GOT3 (cell line): ENCODE measurements around the gene FHL5.
"Not testable (repeated sequence)": the region's sequence is repeated elsewhere in the genome, so short reads cannot be mapped to it uniquely, and the experiment has no call there.

Experiments
- DNase-seq: peaks from one replicate; lab custom pipeline; 2025; ENCODE audit warnings: mixed read lengths; lab: John Stamatoyannopoulos, UW

The FHL5 gene, protein sequence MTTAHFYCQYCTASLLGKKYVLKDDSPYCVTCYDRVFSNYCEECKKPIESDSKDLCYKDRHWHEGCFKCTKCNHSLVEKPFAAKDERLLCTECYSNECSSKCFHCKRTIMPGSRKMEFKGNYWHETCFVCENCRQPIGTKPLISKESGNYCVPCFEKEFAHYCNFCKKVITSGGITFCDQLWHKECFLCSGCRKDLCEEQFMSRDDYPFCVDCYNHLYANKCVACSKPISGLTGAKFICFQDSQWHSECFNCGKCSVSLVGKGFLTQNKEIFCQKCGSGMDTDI

DNA sequence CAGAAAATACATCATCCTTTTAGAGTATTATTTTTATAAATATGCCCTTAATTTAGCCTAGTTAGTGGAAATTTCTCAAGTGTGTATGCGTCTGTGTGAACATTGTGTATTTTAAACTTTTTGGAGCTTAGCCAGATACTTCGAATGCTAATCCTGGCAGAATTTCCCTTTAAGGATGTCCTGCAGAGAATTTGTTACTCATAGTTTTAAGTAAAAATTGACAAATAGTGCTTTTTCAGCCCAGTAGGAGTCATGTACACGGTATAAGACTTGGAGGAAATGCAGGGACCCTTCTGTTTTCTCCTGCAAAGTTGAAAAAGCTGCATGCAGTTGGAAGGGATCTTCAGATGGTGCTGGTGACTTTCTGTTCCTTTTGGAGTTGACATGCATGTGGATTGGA is at the start of gene FHL5:
FHL5 (plus strand) TSS at position 243 of the 400 bp plus-strand sequence. CDS start 40,486 bp downstream, outside the sequence.
- DNase-seq: no peak

DNA sequence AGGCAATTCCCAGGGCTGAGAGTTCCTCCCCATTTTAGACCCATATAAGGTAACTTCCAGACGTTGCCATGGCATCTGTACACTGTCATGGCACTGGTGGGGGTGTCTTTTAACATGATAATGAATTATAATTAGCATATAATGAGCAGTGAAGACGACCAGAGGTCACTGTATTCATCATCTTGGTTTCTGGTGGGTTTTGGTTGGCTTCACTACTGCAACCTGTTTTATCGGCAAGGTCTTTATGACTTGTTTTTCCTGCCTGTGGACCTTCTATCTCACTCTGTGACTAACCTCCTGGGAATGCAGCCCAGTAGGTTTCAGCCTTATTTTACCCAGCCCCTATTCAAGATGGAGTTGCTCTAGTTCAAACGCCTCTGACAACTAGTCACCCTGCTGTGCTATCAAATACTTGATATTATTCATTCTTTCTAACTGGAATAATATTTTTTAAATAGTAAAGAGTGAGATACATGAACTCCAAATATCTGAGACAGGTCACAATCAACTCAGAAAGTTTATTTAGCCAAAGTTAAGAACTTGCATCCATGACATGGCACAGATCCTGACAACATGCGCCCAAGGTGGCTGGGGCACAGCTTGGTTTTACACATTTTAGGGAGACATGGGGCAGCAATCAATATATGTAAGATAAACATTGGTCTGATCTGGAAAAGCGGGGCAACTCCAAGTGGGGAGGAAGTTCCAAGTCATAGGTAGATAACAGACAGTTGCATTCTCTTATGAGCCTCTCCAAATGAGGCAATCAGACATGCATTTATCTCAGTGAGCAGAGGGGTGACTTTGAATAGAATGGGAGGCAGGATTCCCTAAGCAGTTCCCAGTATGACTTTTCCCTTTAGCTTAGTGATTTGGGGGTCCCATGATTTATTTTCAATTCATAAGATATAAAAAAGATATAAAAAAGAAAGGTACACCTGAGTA is 42.5 kb upstream of the FHL5 start:
- no peak for DNase-seq

DNA sequence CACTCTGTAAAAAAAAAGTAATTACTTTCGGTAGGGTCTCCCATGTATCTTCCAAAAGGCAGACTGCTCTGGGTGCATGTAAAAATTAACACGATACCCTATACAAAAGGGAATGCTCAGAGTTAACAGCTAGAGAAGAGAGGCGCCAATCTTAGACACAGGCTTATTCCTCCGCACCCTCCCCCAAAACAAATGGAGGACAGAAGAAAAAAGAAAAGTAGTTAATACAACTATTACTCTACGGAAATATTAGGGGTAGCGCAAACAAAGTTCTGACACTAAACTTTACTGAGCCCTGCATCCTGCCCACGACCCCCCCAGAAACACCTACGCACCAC is 41.7 kb upstream of the FHL5 start:
- DNase-seq: no peak

DNA sequence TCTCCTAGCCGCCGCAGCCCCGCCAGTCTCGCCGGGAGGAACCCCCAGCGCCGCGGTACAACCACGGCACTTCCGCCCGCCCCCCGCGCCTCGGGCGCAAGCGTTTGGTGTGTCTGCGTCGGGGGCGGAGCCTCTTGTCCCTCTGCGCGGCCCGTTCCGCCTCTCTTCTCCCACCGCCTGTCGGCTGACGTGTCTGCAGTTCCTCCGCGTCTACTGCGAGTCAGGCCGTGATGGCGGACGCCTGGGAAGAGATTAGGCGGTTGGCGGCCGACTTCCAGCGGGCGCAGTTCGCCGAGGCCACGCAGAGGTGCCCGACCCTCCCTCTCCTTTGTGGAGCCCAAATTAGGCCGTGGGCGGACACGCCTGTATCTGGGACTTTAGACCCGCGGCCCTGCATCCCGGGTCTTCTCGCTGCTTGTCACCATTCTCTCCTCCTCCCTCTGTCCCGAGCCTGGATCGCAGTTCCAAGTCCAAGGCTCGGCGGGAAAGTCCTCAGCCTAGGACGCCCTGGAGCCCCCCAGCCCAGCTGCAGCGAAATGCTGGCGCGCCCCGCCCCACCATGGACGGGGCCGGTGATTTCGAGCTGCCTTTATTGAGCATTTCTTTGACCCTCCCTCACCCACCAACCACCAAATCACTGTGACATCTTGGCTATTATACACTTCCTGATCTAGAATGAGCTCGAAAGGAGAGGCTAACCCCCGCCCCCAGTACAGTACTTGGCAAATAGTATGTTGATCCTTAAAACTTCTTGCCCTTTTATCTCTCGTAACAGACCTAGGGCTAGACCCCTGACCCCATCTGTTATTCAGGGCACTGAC is 41.1 kb upstream of the FHL5 start, which contains the start of gene UFL1:
UFL1 (plus strand) TSS at position 163 of the 821 bp plus-strand sequence; CDS start at position 231, 68 bp downstream.
- DNase-seq: peak; percentile 55

DNA sequence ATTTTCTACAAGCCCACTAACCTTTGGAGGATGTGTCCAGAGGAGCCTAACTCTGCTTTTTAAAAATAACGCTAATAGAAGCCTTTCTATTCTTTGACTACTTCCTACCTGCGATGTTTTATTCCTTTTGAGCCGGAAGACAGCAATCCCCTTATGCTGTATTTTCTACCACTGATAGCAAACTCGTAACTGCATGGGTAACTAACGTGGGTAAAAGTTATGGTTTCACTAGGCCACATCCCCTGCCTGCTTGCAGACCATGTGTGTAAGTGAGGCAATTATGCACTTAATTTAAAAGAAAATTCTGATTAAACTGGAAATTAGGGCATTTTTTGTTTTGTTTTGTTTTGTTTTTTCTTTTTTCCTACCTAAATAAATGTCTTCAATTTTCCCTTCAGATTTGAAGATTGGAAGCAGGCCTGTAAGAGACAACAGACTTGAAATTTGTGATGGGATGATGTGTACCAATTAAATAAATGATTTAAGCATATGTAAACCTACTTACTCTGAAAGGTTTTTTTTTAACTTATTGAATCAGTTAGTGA is 40.4 kb upstream of the FHL5 start:
- DNase-seq: no peak

DNA sequence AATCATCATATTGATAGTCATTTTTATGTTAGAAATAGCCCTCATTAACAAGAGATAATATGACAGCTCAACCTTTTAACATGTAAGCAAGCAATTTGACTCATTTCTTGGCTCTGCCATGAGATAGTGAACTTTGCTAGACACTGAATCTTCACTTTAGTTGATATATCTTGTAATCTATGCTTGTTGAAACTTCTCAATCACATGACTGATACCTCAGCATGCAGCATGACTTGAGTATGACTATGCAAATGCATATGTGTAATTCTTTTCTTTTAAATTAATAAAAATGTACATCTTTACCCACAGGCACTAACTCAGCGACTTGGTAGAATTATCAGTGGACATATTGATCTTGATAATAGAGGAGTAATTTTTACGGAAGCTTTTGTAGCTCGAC is 34.7 kb upstream of the FHL5 start:
- no peak for DNase-seq

DNA sequence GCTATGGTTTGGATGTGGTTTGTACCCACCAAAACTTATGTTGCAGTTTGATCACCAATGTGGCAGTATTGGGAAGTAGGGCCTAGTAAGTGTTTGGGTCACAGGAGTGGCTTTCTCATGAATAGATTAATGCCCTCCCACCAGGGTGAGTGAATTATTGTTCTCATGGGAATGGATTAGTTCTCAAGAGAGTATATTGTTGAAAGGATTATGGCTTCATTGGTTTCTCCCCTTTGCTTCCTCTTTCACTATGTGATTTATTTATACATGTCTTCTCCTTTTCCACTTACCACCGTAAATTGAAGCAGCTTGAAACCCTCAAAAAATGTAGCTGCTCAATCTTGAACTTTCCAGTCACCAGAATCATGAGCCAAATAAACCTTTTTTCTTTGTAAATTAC is 30.5 kb upstream of the FHL5 start:
- DNase-seq: no peak

DNA sequence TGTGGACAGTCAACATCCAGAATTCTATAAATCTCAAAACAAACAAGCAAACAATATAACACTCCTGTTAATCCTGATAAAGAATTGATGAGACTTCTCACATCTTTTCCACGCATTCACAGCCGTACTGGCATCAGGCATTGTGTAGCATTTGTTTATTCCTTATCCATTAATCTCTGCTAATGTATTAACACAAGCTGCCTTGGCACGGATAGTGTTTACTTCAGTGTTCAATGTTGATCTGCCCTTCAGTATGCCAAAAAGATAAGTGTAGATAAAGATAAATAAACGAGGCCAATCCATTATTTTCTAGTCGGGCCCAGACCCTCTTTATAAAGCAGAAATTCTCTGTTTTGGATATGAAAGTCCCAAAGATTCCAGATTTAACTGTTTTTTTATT is 25.2 kb upstream of the FHL5 start:
- DNase-seq: no peak

DNA sequence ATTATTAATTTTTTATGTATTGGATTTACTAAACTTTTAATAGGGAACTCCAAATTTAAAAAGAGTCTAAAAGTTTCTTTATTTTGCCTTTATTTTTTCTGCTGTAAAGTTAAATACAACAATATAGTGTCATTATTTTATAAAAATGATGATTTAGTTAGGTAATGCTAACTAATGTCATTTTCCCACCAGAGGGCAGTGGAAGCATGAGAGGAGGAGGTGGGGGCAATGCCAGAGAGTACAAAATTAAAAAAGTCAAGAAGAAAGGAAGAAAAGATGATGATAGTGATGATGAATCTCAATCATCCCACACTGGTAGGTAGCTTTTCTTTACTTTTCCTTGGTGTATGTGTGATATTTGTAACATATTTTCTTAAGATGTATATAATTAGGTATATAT is 20.2 kb upstream of the FHL5 start:
- no peak for DNase-seq

DNA sequence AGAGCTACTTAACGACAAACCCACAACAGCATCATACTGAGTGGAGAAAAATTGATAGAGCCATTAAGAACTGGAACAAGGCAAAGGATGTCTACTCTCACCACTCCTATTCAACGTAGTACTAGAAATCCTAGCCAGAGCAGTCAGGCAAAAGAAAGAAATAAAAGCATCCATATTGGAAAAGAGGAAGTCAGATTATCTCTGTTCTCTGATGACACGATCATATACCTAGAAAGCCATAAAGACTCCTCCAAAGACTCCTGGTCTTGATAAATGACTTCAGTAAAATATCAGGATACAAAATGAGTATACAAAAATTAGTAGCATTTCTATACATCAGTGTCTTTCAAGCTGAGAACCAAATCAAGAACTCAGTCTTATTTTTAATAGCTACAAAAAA is 17.0 kb upstream of the FHL5 start:
- DNase-seq: no peak

DNA sequence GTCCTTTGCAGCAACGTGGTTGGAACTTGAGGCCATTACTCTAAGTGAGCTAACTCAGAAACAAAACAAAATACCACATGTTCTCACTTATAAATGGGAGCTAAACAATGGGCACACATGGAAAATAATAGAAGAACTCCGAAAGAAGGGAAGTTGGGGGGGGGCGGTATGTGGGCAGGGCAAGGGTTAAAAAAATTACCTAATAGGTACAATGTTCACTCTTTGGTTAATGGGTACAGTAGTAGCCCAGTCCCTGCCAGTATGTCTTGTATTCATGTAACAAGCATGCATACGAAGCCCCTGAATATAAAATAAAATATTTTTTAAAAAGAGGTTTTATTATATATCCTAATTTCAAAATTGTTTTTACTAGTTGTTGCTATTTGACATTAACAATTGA is 15.3 kb upstream of the FHL5 start:
- DNase-seq: no peak

DNA sequence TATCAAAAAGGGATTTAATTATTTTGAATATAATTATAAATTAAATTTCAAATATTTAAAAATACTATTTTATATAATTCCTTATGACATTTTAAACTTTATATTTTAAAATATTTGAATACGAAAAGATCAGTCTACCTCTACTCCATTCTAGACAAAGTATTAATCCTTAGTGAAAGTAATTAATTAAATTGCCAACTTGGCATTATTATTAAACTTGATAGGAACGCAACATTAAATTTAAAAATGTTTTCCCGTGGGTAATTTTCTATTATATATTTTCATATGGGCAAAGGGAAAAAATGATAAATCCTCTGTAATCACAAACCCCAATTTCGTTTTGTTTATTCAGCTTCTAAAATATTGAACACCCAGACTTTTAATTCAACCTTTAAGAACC is 8.4 kb upstream of the FHL5 start:
- DNase-seq: no peak

DNA sequence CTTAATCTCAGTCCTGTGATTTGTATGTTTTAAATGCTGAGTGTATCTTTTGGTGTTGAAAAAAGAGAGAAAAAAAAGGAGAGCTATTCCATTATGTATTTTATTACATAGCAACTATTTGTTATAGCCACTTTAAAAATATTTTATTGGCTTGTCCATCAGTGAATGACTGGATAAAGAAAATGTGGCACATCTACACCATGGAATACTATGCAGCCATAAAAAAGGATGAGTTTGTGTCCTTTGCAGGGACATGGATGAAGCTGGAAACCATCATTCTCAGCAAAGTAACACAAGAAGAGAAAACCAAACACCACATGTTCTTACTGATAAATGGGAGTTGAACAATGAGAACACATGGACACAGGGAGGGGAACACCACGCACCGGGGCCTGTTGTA is 3.2 kb upstream of the FHL5 start:
- not testable (repeated sequence) for DNase-seq

DNA sequence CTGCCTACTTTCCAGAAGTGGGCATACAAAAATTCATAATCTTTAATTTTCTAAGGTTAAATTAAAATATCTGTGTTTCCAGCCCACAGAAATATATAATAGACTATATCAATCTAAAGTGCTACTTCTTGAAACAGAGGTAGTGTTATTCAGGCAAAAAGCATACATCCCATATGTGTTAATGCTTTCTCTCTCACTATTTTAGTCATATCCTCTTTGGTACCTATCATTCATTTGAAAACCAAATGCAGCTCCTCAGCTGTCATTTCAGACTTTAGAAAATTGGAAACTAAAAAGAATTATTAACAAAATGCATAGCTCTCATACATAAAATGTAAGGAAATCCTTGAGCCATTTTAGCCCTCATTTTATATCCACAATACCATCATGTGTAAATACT is 925 bp downstream of the FHL5 start:
- DNase-seq: no peak

DNA sequence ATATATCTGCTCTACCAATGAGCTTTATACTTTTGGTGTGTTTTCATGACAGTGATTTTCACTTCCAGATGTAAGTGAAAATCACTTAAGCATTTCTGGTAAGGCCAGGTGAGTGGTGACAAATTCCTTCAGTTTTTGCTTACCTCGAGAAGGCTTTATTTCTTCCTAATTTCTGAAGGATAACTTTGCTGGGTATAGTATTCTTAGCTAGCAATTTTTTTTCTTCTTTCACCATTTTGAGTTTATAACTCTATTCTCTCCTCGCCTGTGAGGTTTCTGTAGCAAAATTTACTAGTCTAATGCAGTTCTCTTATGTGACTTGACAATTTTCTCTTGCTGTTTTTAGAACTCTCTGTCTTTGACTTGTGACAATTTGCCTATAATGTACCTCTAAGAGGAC is 7.1 kb downstream of the FHL5 start:
- DNase-seq: no peak

DNA sequence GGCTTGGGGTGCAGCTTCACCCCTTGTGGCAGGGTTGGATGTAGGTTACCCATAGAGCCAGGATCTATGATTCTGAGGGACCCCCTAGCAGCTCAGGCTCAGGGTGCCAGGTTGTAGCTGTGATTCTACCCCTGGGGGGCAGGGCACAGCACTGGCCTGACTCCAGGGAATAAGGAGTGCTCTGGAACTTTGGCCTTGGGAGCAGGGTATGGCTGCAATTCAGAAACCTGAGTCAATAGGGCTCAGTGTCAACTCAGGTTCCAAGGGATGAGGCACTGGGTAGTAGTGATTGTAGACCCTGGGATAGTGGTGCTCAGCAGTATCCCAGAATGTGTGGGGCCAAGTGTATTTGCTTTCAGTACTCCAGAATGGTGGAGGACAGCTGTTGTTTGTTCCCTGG is 8.6 kb downstream of the FHL5 start:
- no peak for DNase-seq

DNA sequence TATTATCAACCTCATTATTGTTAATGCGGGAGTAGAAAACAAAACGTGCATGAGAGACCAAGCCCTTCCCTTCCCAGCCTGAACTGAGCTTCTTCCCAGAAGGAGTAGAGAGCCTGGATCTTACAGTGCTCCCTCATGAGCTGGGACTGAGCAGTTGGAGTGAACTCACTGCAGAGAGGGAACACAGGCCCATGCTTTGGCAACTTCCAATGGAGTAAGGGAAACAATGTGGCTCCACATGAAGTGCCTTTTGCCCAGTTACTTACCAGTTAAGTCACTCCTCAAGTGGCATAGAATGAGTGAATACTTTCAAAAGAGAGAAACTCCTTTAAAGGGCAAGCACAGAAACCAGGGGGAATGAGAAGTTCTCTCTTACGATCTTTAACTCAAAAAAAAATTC is 12.4 kb downstream of the FHL5 start:
- DNase-seq: no peak

DNA sequence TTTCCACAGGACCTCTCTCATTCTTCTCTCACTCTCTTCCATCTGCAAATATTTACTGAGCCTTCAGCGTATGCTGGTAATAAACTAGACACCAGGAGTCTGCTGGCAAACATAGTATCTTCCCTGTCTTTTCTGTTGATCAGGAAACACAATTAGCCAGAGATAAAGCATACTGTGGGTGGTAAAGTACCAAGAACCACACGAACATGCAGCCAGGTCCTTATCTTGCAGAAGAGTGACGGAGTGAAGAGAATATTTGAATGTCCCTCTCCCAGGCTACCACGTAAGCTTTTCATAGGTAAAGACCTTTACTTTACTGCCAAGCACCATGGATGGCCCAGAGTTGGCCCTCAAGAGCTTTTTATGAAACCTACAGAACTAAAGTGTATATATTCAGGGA is 13.3 kb downstream of the FHL5 start:
- no peak for DNase-seq

DNA sequence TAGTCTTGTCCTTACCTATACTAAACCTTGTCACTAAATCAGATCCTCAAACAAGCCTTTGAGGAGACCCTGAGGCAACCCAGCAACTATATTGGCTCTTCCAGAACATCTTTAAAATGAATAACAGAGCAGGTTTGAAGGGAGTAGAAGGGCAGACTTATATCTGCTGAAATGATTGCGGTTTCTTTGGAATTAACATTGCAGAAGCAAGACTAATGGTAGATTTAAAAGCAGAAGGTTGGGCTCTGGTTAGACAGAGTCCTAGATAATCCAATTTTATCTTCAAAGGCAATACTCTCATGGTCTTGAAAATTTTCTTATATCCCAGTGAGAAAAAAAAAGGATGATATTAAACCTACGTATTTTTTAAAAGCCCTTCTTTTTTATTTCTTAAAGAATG is 19.1 kb downstream of the FHL5 start:
- DNase-seq: no peak

DNA sequence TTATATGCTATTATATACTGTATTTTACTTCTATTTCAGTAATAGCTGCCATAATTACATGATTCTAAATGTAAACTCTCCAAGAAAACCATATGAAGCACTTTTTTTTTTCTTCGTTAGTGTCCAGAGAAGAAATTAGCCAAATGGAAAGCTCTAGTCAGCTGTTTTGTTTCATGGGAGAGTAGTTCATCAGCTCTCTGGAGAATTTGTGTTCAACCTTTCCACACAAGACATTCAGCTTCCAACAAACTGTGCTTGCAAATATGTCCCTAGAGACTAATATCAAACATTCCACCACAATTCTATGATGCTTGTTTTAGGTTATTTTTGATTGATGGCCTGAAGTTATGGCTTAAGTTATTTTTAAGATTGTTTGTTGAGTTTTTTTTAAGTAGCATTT is 19.5 kb downstream of the FHL5 start:
- DNase-seq: no peak

DNA sequence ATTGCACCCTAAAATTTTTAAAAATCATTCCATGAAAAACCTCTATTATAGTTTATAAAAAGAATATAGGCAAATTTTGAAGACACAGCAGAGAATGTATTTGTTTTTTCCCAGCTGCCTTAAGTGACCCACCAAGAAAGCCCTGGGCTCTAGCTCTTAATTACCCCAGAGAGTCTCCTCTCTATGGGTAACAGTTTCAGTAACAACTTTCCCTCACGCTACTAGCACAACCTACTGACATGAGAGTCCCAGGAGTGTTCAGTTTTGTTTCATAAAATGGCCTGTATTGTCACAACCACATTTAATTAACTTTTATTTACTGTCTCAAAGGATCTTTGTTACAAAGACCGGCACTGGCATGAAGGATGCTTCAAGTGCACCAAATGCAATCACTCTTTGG is 41.5 kb downstream of the FHL5 start:
- no peak for DNase-seq

DNA sequence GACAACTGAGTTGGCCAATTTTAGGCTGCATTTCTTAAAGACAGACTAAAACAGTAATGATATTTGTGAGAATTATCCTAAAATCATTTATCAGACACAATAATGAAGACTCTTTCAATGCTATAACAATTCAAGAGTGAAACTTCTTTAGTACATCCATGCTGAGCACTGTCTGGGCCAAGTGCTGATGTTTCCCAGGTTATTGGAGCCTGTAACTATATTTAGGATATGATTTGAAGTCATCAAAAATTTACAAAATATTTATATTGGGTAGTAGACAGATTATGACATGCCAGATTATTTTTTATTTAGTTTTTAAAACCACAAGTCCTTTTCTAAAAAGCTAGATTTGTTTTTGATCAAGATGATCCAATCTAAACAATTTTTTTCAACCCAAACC is 45.1 kb downstream of the FHL5 start:
- DNase-seq: no peak
